Measurements from ENCODE around the gene ENG.

DNA sequence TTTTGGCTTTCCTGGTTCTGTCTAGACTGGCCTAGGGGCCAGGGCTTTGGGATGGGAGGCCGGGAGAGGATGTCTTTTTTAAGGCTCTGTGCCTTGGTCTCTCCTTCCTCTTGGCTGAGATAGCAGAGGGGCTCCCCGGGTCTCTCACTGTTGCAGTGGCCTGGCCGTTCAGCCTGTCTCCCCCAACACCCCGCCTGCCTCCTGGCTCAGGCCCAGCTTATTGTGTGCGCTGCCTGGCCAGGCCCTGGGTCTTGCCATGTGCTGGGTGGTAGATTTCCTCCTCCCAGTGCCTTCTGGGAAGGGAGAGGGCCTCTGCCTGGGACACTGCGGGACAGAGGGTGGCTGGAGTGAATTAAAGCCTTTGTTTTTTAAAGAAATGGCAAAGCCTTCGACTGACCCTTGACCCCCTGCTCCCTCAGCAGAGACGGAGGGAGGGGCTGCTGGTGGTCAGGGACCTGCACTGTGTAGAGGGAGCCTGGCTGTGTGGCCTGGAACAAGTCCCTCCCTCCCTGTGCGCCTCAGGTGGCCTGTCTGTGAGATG, 40.7 kb downstream of the ENG start:
- TF ChIP-seq, protein P1, sequence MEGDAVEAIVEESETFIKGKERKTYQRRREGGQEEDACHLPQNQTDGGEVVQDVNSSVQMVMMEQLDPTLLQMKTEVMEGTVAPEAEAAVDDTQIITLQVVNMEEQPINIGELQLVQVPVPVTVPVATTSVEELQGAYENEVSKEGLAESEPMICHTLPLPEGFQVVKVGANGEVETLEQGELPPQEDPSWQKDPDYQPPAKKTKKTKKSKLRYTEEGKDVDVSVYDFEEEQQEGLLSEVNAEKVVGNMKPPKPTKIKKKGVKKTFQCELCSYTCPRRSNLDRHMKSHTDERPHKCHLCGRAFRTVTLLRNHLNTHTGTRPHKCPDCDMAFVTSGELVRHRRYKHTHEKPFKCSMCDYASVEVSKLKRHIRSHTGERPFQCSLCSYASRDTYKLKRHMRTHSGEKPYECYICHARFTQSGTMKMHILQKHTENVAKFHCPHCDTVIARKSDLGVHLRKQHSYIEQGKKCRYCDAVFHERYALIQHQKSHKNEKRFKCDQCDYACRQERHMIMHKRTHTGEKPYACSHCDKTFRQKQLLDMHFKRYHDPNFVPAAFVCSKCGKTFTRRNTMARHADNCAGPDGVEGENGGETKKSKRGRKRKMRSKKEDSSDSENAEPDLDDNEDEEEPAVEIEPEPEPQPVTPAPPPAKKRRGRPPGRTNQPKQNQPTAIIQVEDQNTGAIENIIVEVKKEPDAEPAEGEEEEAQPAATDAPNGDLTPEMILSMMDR (IDR thresholded peaks at IDR 0.05; ENCODE audit: insufficient read depth, low read length, poor library complexity, severe bottlenecking): no peak
- TF ChIP-seq EZH2phosphoT487 (conservative IDR thresholded peaks at IDR 0.05; ENCODE audit: low read length): no peak

All from SU-DHL-6 (cell line).